22Rv1 (cell line): ENCODE data around the gene NCKAP5.

Experiments used
- H3K27ac ChIP-seq: fragments of 450-650 bp; 2 replicates; pipeline ENCODE4 v1.5.1; 2017
- CTCF ChIP-seq: fragments of 450-650 bp; IDR thresholded peaks from 2 replicates; pipeline ENCODE4 v1.5.1; 2017; ENCODE audit warnings: mild to moderate bottlenecking
- ZFX ChIP-seq: fragments of 450-650 bp; IDR thresholded peaks from 2 replicates; pipeline ENCODE4 v1.6.1; 2017; ENCODE audit warnings: antibody characterized with exemption, borderline replicate concordance

NCKAP5 gene

DNA sequence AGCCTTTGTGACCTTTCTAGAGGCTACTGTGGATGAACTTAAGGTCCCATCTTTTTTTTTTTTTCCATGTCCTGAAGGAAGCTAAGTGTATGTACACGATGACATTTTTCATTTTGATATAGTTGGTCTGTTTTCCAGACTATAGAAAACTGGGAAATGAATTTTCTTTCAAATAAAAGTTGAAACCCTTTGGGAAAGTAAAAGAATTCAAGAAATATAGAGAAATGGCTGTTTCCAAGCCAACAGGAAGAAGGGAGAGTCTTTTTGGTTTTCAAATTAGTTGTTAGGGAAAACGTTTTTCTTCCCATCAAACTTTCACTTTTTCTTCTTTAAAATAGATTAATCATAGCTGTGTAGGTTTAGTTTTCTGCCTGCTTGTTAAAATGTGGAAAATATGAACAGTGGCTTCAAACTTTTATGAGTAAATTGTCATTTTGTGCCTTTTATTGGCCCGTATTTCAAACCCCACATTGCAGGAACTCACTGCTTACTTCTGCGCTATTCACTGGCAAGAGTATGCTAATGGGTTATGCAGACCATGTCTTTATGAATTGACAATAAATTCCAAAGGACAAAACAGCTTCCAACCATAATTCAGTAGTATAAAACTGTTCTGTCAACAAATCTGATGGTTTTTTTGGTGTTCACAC, 870.6 kb downstream of the NCKAP5 start:
- TF ChIP-seq CTCF (no peak), ZFX (no peak)
- H3K27ac ChIP-seq, result no peak overlapping the region

GRCh38 chr2:132692816-132693215, 875.4 kb downstream of the NCKAP5 start:
- H3K27ac ChIP-seq, result no peak overlapping the region
- TF ChIP-seq ZFX, result no peak
- no peak for TF ChIP-seq CTCF

GRCh38 chr2:132691556-132691955, 876.7 kb downstream of the NCKAP5 start:
- TF ChIP-seq CTCF, result no peak
- no peak overlapping the region for H3K27ac ChIP-seq

GRCh38 chr2:132690664-132691303, 877.5 kb downstream of the NCKAP5 start:
- no peak for TF ChIP-seq CTCF
- TF ChIP-seq ZFX, result no peak
- H3K27ac ChIP-seq, result no peak overlapping the region

- H3K27ac ChIP-seq, result no peak overlapping the region
- no peak for TF ChIP-seq CTCF
Observed at GRCh38 chr2:132681766-132682165, 886.5 kb downstream of the NCKAP5 start.

- no peak overlapping the region for H3K27ac ChIP-seq
- TF ChIP-seq ZFX (no peak), CTCF (no peak)
Observed at GRCh38 chr2:132680544-132680943, 887.7 kb downstream of the NCKAP5 start.

DNA sequence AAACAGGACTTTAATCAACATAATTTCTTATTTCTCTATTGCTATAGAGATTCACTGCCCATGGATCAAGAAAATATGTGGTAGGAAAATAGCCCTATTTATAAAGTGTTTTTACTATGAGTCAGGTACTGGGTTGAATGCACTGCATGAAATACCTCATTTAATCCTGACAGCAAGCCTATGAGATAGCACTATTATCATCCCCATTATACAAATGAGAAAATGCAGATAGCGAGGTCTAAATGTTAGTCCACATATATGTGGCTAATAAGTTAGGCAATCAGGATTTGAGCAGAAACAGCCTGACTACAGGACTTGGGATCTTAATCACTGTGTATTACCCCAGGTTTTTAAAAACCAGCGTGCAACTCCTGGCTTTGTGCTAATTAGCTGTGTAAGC, 889.8 kb downstream of the NCKAP5 start:
- no peak for TF ChIP-seq CTCF
- no peak for TF ChIP-seq ZFX
- no peak overlapping the region for H3K27ac ChIP-seq
